EL (cell line): Measurements from ENCODE around the gene ZNF512B.

Experiments used
- DNase-seq: peaks from one replicate; pipeline ENCODE4 v3.0.0-alpha.2; 2016

The ZNF512B gene

DNA sequence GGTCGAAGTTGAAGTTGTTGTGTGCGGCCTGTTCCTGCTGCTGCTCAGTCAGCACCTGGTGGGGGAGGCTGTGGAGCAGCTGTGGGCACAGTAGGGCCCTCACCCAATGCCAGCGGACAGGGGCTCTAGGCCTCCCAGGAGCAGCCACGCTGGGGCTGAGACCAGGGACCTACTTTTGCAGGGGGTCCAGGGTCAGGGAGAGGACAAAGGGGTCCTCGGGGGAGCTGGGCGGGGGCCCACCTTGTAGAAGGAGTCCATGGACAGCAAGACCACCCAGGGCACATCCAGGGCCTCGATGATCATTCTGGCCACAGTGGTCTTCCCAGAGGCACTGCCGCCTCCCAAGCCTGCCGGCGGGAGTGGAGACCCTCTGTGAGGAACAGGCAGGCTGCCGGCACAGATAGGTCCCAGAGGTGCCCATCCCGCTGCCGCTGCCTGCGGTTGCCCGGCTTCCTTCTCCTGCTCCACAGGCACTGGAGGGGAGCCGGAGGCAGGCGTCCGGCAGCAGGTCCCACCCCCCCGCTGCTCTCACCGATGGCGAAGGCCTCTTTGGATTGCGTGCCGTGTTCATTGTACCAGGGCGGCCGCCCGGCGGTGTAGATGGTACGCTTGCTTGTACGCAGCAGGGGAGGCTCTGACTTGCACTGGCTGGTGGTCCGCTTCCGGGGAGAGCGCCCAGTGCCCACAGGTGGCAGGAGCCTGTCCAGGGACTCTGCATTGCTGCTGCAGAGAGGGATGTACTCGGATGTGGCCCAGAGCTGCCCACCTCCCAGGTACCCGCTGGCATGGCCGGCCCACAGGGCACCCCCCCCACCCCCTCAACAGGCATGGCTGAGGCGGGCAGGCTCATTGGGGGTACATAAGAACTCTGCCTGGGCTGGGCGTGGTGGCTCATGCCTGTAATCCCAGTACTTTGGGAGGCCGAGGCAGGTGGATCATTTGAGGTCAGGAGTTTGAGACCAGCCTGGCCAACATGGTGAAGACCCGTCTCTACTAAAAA is 23.5 kb downstream of the ZNF512B start:
- DNase-seq = no peak

GRCh38 chr20:63945031-63945658 is 24.6 kb downstream of the ZNF512B start:
- DNase-seq = no peak

GRCh38 chr20:63944078-63944941 is 25.4 kb downstream of the ZNF512B start:
- DNase-seq = no peak

DNA sequence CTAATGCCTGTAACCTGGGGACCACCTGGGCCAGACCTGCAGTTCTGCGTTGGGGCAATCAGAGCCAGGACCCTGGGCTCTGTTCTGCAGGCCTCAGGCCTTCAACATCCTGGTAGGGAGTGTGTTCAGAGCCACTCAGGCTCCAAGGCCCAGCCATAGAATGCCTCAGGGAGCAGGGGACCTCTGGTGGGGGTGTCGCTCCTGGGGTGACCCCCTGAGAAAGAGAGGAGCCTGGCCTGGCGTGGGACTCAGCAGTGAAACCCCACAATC is 26.0 kb downstream of the ZNF512B start:
- no peak for DNase-seq

GRCh38 chr20:63942969-63943807 is 26.5 kb downstream of the ZNF512B start:
- DNase-seq = no peak

GRCh38 chr20:63942250-63942951 is 27.3 kb downstream of the ZNF512B start:
- no peak for DNase-seq

DNA sequence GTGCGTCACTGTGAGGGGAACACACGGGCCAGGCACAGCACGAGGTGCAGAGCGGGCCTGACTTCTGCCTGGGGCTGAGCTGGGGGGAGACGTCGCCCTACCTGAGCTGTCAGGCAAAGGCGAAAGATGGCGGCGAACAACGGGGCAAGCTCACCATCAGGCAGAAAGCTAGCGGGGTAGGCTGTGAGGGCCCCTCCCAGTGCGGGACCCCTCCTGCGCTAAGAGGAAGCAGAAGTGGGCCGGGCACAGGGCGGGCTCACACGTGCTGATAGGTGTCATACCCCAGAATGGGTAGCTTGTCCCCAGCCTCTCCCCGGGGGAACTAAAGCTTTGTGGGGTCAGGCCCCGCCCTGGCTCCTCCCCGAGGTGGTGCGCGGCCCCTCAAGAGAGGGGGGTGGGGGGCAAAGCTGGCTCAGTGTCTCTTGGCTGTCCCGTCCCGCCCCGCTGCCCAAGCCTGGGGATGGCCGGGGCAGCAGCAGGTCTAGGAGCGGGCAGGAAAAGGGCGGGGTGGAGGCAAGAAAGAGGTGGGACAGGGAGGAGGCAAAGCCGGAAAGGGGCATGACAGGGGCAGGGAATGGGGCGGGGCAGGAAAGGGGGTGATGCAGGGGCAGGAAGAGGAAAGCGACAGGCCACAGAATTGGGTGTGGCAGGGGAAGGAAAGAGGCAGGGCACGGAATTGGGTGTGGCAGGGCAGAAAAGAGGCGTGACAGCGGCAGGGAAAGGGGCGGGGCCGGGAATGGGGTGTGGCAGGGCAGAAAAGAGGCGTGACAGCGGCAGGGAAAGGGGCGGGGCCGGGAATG is 28.2 kb downstream of the ZNF512B start:
- DNase-seq = no peak

- no peak for DNase-seq
These were observed 29.1 kb downstream of the ZNF512B start for GRCh38 chr20:63940472-63941266.

GRCh38 chr20:63940071-63940471 is 29.7 kb downstream of the ZNF512B start:
- no peak for DNase-seq

GRCh38 chr20:63939061-63939935 is 30.4 kb downstream of the ZNF512B start:
- DNase-seq = no peak

- DNase-seq = no peak
These were observed 32.1 kb downstream of the ZNF512B start for GRCh38 chr20:63937596-63937995.

DNA sequence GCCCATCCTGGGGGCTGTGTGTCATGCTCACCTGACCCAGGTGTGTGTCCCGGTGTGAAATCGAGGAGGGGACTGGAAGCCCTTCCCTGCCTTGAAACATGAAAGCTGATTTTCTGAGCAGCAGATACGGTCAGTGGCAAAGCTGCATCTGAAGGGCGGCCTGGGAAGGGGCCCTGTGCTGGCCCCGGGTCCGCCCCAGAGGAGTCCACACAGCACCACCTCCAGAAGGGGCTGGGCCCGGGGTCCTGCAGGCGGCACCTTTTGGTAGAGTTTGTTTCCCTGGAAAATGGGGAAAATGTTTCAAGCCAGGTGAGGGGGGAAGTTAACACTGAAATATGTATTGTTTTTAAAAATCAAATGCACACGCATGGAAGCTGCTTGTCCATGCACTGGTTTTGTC is 34.3 kb downstream of the ZNF512B start:
- DNase-seq = no peak

DNA sequence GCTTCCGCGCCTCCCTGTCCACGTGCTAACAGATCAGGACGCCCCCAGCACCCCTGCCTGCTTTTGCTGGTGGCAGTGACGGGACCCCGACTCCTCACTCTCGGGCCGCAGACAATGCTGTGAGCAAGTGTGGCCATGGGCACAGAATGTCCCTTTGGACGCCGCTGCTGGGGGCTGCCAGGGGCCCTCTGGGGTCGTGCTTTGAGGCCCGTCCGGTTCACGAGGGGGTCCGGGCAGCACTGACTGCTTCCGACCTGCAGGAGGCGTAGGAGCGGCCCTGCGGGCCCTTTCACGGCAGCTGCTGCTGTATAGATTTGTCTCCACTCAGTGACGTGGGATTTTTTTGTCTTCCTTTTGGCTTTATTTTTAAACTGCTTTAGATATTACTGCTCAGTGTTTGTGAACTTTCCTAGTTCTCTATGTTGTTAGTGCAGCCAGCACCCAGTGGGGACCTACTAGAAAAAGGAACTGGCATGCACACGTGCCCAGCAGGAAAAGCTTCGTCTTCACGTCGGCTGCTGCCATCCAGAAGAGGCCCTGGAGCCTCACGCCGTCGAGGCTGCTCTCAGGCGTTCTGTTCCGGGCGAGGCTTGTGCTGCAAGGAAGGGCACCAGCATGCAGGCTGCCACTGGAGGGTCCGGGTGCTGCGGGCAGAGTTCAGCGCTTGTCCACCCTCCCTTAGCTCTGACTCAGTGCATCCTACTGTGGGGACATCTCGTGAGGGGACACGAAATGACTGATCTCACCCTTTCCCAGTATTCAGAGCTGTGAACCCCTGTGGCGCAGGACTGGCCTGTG is 35.3 kb downstream of the ZNF512B start:
- DNase-seq = no peak

- no peak for DNase-seq
These were observed 36.1 kb downstream of the ZNF512B start for GRCh38 chr20:63933646-63934045.

DNA sequence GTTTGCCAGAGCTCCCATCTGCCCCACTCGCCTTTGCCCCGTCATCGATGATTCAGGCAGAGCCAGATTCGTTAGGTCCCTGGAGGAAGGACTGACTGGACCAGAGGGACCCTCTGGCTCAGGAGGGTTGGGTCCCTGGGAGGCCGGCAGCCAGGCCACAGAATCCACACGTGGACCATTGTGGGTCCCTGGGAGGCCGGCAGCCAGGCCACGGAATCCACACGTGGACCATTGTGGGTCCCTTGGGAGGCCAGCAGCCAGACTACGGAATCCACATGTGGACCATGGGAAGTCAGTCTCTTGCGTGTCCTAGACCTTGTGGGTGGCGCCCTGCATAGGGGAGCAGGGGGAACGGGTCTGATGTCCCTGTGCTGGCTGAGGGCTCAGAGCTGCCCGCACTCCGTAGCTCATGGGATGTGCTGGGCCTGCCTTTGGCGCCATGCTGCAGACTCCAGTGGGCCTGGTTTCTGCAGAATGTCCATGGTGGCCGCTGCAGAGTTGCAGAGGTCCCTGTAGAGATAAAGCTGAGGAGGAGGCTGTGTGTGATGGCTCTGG is 37.0 kb downstream of the ZNF512B start:
- no peak for DNase-seq

GRCh38 chr20:63931735-63932134 is 38.0 kb downstream of the ZNF512B start:
- no peak for DNase-seq

- no peak for DNase-seq
These were observed 38.7 kb downstream of the ZNF512B start for GRCh38 chr20:63930971-63931553.
